Measurements from ENCODE around the gene POU2F1.

GRCh38 chr1:167197692-167198091, 23.0 kb upstream of the POU2F1 start:
- TF ChIP-seq CTCF (IDR thresholded peaks at IDR 0.05): no peak
- TF ChIP-seq POLR2A (IDR thresholded peaks at IDR 0.05): no peak
- no peak for TF ChIP-seq EP300 (IDR thresholded peaks at IDR 0.05)

All from tibial nerve (tissue), 4 donors.